OCI-LY7 (cell line): Measurements from ENCODE around the gene CCNK.

ENCODE experiments used
- EZH2phosphoT487 ChIP-seq: fragments of 200-600 bp; sonication (generic); IDR thresholded peaks from 2 replicates; pipeline ENCODE4 v1.6.1; 2018; ENCODE audit warnings: low read depth, borderline replicate concordance, mild to moderate bottlenecking, mixed run types, antibody characterized with exemption, low read length, moderate library complexity, mixed read lengths
- TF ChIP-seq, protein P1 (sequence below): fragments of 200-600 bp; sonication (generic); conservative IDR thresholded peaks from 2 replicates; pipeline ENCODE4 v1.5.1; 2014; ENCODE audit warnings: mild to moderate bottlenecking, antibody characterized with exemption, low read length, moderate library complexity, mixed read lengths

DNA sequence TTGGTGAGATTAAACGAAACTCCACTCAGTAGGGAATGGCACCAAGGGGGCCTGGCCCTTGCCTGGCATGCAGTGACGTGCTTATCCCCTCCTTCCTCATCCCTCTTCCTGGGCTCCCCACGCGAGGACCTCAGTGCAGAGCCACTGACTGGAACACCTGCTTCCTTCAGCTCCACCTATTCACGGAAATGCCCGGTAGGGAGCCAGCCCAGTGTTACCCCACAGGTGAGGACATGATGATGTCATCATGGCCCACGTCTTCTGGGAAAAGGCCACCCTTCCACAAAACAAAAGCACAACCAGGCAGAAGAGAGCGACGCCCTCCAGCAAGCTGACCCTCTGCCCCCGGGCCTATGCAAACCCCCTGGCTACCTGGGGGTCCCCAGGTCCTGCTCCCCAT is 80.7 kb downstream of the CCNK start:
- TF ChIP-seq, protein P1, sequence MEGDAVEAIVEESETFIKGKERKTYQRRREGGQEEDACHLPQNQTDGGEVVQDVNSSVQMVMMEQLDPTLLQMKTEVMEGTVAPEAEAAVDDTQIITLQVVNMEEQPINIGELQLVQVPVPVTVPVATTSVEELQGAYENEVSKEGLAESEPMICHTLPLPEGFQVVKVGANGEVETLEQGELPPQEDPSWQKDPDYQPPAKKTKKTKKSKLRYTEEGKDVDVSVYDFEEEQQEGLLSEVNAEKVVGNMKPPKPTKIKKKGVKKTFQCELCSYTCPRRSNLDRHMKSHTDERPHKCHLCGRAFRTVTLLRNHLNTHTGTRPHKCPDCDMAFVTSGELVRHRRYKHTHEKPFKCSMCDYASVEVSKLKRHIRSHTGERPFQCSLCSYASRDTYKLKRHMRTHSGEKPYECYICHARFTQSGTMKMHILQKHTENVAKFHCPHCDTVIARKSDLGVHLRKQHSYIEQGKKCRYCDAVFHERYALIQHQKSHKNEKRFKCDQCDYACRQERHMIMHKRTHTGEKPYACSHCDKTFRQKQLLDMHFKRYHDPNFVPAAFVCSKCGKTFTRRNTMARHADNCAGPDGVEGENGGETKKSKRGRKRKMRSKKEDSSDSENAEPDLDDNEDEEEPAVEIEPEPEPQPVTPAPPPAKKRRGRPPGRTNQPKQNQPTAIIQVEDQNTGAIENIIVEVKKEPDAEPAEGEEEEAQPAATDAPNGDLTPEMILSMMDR, result no peak
- TF ChIP-seq EZH2phosphoT487, result no peak
